SK-N-DZ (cell line): Measurements from ENCODE around the gene RBM3.

Experiments
- DNase-seq: peaks from one replicate; pipeline ENCODE4 v3.0.0-alpha.2; 2015; ENCODE audit warnings: low spot score

RBM3 gene

DNA sequence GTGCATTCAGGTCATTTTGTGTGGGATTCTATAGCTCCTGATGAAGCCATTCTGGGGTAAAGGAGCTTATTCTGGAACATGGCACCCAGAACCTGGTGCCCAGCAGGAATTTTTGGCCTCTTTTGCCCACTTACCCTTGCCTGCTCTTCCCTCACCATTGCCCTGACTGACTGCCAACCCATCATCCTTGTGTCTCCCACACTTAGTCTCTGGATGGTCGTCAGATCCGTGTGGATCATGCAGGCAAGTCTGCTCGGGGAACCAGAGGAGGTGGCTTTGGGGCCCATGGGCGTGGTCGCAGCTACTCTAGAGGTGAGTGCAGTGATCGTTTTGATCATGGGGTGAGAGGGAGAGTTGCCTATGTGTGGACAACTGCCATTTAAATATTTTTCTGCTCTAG, 1.8 kb downstream of the RBM3 start:
- DNase-seq: no peak

DNA sequence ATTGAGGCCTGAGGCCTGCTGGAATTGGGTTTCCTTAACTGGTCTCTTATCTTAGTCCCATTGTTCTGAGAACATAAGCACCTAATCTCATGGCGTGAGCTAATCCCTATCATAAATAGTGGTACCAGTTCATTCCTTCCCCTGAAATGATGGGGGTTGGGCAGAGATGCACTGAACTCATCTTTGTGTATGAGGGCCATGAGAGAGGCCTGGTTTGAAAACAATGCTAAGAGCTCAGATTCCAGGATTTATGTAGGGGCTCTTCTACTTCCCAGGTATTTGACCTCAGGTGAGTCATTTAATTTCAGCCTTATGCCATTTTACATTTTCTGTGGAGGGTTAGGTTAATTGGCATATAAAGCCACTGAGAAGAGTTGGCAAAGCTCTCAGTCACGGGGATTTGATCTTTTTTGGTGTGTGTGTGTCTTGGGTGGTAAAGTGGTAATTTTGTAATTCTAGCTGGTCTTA, 4.4 kb downstream of the RBM3 start:
- DNase-seq: no peak

DNA sequence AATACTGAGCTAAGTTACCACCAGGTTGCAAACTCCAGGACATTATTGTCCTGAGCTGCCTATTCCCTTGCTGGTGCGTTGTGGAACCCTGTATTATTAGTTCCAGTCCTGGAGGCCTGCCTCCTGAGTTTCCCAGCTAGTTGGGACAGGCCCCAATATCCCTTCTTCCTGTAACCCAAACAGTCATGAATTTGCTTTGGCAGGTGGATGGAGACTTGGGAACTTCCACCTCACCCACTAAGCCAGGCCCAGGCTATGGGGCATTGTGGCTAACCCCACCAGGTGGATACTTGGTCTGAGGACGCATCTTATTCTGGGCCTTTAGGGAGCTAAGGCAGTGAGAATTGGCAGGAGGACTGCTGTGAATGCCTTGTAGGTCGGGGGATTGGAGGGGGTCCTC, 5.0 kb downstream of the RBM3 start:
- DNase-seq: no peak

DNA sequence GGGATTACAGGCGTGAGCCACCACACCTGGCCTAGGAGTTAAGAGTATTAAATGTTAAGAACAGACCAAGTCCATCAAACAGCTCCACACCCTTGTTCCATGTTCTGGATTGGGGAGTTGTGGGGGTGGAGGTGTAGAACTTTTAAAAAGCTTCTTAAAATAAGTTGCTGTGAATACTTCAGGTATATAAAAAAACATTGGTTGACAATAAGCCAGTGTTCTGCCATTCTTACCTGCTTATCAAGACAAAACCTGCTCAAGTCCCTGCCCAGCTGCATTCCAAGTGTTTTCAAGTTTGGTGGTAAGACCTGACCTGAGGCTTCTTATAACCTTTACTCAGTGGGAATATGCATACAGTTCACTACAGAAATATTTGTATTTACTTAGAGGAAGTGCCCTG, 6.4 kb downstream of the RBM3 start:
- DNase-seq: no peak

DNA sequence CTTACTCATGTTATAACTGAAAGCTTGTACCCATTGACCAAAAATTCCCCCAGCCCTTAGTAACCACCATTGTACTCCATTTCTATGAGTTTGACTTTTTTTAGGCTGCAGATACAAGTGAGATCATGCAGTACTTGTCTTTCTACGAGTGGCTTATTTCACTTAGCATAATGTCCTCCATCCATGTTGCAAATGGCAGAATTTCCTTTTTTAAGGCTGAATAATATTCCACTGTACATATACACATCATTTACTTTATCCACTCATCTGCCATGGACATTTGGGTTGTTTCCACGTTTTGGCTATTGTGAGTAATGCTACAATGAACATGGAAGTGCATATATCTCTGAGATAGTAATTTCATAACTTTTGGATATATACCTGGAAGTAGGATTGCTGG, 10.4 kb downstream of the RBM3 start:
- DNase-seq: no peak

DNA sequence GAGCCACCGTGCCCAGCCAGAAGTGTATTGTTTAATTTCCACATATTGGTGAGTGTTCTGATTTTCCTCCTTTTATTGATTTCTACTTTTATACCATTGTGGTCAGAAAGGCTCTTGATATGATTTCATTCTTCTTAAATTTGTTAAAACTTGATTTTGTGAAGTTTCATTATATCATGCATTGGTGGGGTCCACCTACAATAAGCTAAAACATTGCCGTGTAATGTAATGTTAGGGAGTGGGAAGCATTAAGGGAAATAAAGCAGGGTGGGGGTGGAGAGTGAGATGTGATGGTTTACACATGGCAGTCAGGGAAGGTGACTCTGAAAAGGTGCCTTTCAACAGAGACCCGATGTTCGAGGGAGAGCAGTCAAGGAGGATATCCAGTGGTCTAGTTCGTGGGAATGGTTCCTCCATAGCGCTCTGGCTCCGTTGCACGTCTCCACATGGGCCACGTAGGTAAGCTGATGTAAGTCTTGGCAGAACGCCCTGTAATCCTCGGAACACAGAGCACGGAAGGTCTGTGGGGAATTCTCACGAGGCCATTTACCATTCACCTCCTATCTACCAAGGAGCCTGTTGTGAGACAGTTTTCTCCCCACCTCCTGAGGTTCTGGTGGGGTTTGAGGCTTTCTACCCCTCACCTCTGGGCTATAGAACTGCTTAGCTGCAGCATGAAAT, 15.3 kb downstream of the RBM3 start:
- DNase-seq: no peak

DNA sequence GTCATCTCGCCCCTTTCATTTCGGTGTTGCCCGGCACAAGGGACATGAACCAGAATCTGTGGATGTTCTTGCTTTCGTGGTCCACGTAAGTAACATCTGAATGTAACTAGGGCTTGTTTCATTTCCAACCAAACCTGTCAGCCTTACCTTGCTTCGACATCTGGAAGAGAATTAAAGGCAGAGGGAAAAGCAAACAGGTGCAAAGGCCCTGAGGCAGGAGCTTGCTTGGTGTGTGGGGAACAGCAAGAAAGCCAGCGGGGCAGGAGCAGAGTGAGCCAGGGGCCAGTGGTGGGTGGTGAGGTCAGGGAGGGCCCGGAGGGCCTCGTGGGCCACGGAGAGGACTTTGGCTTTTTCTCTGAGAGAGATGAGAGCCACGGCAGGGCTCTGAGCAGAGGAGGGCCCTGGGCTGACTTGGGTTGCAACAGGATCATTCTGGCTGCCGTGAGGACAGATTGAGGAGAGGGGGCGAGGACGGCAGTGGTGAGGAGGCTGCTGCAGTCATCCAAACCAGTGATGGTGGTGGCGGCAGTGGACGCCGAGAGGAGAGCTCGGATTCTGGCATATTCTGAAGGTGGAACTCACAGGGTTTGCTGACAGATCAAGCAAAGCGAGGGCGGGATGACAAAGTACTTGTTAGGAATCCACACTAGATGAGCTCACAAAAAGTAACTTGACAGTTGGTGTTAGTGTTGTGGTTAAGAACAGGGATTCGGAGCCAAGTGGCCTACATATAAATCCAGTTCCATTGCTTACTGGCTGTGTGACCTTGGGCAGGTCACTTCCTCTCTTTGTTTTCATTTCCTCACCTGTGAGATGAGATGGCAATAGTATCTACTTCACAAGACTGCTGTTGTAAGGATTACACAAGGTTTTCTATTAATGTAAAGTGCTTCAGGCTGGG, 16.2 kb downstream of the RBM3 start:
- no peak for DNase-seq

DNA sequence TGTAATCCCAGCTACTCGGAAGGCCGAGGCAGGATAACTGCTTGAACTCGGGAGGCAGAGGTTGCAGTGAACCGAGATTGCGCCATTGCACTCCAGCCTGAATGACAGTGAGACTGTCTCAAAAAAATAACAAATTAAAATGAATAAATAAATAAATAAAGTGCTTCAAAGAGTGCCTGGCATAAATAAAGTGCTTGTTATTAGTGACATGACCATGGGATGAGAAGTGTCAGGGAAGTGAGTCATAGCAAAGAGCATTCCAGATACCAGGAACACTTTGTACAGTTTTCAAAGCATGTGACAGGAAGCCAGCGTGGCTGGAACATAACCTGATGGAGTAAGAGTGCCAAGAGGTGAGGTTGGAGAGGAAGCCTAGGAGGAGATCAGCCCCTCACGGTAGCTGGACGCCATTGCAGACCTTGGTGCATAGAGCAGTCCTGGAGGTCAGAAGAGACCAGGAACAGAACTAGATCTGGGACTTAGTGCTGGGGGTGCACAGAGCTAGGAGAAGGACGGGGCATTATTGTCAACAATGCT, 17.0 kb downstream of the RBM3 start:
- DNase-seq: no peak

DNA sequence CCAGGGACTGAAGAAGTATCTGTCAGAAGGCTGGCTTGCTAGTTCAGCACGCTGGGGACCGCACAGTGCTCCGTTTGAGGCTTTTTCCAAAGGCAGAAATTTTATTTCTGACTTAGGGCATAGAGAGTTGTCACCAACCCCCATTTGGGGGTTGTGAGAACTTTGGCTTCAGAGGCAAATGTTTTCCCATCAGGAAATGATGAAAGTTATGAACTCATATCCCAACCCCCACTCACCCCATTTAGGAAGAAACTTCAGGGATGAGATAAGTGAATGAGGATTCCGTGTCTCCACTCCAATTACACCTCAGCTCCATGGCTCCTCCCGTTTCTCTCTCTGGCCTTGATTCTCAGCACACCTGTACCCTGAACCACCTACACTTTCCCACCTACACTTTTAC, 18.7 kb downstream of the RBM3 start:
- DNase-seq: no peak

DNA sequence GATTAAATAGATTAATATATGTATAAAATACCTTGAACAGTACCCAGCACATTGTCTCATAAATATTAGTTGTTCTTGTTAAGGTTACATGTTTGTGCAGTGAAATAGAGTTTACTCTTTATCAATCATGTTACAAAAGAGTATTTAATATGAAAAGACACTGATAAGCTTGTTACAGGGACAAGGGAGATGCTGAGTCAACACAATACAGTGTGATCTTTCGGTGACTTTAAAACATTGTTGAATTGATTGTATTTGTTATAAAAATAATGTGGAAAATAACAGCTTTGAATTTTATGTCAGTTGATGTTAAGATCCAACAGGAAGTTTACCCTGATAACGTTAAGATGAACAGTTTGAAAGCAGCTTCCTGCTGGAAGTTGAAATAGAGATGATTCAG, 21.6 kb downstream of the RBM3 start:
- DNase-seq: no peak

DNA sequence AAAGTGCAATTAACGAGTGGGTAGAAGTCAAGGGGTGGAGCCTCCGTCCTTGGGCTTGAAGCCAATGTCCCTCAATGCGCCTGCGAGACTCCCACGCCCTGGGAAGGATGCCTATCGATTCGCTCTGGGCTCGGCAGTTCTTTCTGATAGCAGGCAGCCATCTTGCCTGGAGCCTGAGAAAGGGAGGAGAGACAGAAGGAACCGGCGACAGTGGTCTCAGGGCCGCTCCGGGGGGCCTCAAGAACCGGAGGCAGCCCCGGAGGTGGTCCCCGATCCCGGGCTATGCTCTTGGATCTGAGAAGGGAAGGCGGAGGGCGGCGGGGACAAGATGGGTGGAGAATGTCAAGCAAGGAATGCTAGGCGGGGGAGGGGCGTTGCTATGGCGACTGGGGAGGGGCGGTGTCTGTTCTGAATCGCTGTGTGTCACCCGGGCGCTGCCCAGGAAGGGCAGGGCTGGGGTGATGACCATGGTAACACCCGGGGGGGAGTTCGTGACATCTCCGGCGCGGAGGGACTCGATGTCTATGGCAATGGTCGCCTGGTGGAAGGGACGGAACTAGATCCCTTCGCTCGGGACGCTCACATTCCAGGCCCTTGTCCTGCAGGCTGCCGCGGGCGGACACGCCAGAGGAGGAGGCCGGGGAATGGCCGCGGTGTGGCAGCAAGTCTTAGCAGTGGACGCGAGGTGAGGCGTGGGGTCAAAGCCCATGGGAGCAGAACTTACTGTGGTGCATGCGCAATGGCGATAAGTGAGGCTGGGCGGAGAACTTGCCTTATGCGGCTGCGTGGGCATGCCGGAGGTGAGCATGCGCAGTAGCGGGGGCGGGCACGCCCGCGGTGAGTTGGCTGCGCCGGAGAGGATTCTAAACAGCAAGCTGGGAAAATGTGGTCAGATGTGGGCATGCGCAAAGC, 23.3 kb downstream of the RBM3 start, which contains the start of gene WDR13:
WDR13 (plus strand) TSS at position 140 of the 912 bp plus-strand sequence; CDS start at position 645, 505 bp downstream.
- DNase-seq: peak; percentile 89

DNA sequence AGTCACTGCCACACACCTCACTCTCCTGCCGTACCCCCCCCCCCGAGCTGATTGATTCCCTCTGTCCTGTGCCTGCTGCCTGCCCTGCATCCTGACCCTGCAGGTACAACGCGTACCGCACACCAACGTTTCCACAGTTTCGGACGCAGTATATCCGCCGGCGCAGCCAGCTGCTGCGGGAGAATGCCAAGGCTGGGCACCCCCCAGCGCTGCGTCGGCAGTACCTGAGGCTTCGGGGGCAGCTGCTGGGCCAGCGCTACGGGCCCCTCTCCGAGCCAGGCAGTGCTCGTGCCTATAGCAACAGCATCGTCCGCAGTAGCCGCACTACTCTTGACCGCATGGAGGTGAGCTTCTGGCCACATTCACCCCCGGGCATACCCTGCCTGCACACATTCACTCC, 24.3 kb downstream of the RBM3 start:
- DNase-seq: no peak

DNA sequence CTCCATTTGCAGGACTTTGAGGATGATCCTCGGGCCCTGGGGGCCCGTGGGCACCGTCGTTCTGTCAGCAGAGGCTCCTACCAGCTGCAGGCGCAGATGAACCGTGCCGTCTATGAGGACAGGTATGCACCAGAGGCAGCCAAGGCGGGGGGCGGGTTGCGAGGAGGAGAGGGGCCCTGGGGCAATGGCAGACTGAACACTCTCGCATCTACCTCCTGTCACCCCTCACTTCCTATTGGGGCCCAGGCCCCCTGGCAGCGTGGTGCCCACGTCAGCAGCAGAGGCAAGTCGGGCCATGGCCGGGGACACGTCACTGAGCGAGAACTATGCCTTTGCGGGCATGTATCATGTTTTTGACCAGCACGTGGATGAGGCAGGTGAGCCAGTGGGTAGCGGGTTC, 25.1 kb downstream of the RBM3 start:
- no peak for DNase-seq

DNA sequence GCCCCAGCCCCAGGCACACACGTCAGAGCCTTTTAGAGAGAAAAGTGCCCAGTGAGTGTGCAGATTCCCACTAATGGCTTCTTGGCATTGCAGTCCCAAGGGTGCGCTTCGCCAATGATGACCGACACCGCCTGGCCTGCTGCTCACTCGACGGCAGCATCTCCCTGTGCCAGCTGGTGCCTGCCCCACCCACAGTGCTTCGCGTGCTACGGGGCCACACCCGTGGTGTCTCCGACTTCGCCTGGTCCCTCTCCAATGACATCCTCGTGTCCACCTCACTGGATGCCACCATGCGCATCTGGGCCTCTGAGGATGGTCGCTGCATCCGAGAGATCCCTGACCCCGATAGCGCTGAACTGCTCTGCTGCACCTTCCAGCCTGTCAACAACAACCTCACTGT, 25.9 kb downstream of the RBM3 start:
- no peak for DNase-seq

DNA sequence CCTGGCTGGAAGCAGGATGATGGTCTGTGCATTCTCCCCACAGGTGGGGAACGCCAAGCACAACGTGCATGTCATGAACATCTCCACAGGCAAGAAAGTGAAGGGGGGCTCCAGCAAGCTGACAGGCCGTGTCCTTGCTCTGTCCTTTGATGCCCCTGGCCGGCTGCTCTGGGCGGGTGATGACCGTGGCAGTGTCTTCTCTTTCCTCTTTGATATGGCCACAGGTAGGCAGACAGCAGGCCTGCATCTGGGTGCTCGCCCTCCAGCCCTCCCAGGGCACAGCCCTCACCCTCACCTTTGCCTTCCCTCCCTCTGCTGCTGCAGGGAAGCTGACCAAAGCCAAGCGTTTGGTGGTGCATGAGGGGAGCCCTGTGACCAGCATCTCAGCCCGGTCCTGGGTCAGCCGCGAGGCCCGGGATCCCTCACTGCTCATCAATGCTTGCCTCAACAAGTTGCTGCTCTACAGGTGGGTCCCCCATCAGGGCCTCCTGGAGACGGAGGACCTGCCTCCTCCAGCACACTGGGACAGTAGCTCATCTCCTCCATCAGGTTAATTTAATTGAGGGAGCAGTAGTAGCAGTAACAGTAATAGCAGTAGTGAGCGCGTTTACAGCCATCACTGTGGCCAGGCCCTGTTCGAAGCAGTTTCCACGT, 27.6 kb downstream of the RBM3 start:
- DNase-seq: no peak

DNA sequence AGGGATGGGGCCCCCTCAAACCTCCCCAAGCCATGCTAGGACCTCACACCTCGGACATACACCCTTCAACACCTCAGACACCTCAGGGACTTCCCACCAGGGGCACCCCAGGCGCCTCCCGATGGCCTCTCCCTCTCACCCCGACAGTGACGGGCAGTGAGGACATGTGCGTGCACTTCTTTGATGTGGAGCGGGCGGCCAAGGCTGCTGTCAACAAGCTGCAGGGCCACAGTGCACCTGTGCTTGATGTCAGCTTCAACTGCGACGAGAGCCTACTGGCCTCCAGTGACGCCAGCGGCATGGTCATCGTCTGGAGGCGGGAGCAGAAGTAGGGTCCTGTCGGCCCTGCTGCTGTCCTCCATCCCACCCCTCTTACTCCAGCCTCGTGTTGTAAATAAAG, 30.4 kb downstream of the RBM3 start:
- no peak for DNase-seq

DNA sequence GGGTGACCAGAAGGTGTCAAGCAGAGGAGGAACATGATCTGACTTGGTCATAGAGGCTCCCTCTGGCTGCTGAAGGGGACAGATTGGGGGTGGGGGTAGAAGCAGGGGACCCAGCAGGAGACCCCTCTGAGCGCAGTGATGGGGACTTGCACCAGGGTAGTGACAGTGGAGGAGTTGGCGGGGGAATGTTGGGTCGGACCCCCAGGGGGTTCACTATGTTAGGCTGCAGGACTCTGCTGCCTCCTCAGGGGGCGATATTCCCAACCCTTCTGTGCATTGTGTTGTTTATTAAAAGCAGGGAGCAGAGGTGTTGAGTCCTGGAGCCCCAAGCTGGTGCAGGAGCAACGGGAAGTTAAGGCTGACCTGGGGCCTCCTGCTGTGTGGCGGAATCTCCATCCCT, 31.8 kb downstream of the RBM3 start:
- DNase-seq: no peak

DNA sequence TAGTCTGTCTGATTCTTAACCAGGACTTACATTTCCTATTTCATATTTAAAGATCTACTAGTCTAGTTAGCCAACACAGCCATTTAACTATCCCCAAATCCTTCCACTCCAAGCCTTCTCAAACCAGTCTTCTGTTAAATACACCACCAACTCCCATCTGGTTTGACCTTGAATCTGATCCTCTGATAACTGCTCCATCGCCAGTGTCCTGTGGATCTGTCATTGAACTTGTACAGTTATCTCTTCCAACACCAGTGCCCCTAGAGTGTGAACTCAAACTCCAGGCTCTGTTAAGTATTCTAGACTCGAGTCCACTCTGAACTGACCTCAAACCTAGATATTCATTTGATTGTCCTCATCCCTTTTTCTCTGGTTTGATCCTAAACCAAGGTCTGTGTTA, 37.4 kb downstream of the RBM3 start:
- no peak for DNase-seq

DNA sequence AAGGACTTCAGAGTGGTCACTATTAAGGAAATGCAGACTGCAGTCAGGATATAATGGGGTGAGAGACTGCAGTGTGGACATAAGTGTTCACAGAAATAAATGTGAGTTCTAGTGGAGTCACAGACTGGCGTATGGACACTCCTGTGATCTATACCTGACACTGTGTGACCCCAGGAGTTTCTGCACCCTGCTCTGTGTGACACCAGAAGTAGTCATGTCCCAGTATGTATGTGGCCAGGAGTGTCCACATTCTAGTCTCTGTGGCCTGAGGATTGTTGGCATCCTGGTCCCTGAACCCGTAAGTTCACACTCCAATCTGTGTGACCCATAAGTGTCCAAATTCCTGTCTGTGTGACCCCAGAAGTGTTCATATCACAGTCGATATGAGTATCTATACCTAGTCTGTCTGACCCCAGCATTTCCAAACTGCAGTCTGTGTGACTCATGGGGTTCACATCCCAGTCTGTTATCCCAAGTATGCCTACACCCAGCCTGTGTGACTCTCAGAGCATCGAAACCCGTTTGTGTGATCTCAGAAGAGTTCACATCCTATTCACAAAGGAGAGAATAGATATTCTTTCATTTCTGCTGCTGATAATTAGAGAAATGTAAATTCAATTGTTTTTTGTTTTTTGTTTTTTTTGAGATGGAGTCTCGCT, 39.3 kb downstream of the RBM3 start:
- DNase-seq: no peak

DNA sequence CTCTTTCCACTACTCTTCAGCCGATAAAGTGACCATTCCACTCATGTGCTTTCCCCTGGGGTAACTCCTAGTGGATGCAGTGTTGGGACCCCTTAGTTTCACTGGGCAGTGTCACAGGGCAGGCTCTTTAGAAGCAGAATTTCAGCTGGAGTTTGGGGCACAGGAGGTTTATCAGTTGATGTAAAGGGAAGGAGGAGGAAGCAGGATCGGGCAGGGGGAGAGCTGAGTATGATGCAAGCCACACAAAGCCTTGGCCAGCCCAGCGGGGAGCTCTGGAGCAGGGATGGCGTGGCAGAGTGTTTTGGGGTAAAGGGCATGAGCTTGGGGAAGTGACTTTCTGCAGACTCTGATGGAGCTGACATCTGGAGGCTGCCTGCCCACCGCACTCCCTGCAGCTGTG, 42.3 kb downstream of the RBM3 start:
- no peak for DNase-seq
